Thyroid gland (tissue), 4 donors: ENCODE measurements around the gene ZNF511.

Experiments used
- POLR2A ChIP-seq, 2 donors: fragments of 450-650 bp; IDR thresholded peaks; one replicate each; pipeline ENCODE4 v1.6.1; 2017; ENCODE audit warnings: antibody characterized with exemption in 2 of 2, mild to moderate bottlenecking in 2 of 2, moderate library complexity in 1 of 2
- TF ChIP-seq, protein P1 (sequence below), 6 experiments: fragments of 200-600 bp in 3 of 6; fragments of 450-650 bp in 3 of 6; sonication (generic) in 3 of 6; IDR thresholded peaks; one replicate each; pipeline ENCODE4 v1.5.1; 2016 to 2019; ENCODE audit warnings: antibody characterized with exemption in 6 of 6, mild to moderate bottlenecking in 2 of 6, inconsistent platforms in 1 of 6, moderate library complexity in 1 of 6

DNA sequence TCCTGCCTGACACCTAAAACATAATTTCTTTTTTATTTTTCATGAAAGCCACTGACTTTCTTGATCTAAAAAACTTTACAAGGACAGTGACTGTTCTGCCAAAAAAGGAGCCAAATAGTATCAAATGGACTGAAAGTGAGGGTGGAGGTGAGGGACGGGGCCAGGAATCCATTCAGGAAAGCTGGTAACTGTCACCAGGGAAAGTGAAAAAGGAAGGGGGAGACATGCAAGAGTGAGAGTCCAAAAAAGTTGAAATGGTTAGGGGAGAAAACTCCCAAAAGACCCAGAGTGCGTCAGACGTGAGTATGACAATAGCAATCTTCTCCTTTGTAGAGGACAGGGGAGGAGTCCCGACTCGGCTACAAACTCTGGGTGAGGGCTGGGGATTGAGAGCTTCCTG is 35.5 kb downstream of the ZNF511 start:
- TF ChIP-seq, protein P1, sequence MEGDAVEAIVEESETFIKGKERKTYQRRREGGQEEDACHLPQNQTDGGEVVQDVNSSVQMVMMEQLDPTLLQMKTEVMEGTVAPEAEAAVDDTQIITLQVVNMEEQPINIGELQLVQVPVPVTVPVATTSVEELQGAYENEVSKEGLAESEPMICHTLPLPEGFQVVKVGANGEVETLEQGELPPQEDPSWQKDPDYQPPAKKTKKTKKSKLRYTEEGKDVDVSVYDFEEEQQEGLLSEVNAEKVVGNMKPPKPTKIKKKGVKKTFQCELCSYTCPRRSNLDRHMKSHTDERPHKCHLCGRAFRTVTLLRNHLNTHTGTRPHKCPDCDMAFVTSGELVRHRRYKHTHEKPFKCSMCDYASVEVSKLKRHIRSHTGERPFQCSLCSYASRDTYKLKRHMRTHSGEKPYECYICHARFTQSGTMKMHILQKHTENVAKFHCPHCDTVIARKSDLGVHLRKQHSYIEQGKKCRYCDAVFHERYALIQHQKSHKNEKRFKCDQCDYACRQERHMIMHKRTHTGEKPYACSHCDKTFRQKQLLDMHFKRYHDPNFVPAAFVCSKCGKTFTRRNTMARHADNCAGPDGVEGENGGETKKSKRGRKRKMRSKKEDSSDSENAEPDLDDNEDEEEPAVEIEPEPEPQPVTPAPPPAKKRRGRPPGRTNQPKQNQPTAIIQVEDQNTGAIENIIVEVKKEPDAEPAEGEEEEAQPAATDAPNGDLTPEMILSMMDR (IDR thresholded peaks at IDR 0.05), result no peak
- no peak for TF ChIP-seq POLR2A (IDR thresholded peaks at IDR 0.05)
